ENCODE measurements around the gene ANAPC4.
A peak's percentile ranks its signal among the peaks of the same experiment; 100 is the strongest.

The ANAPC4 gene

GRCh38 chr4:25433966-25434827 lies 57.1 kb downstream of the ANAPC4 start:
- no peak for DNase-seq

GRCh38 chr4:25437926-25438325 lies 60.9 kb downstream of the ANAPC4 start:
- no peak for DNase-seq

- DNase-seq = peak; percentile 60
Measured at GRCh38 chr4:25439918-25440477, 62.9 kb downstream of the ANAPC4 start.

- no peak for DNase-seq
Measured at GRCh38 chr4:25440478-25441030, 63.5 kb downstream of the ANAPC4 start.

- peak; percentile 30 for DNase-seq
Measured at GRCh38 chr4:25441519-25442117, 64.6 kb downstream of the ANAPC4 start.

GRCh38 chr4:25442863-25443307 lies 65.8 kb downstream of the ANAPC4 start:
- DNase-seq = no peak

GRCh38 chr4:25443851-25444250 lies 66.8 kb downstream of the ANAPC4 start:
- no peak for DNase-seq

GRCh38 chr4:25446611-25447010 lies 69.5 kb downstream of the ANAPC4 start:
- no peak for DNase-seq

GRCh38 chr4:25448379-25449109 lies 71.5 kb downstream of the ANAPC4 start:
- DNase-seq = no peak

GRCh38 chr4:25449270-25449669 lies 72.2 kb downstream of the ANAPC4 start:
- no peak for DNase-seq

- DNase-seq = no peak
Measured at GRCh38 chr4:25449688-25450087, 72.6 kb downstream of the ANAPC4 start.

- DNase-seq = no peak
Measured at GRCh38 chr4:25450491-25450901, 73.4 kb downstream of the ANAPC4 start.

- DNase-seq = no peak
Measured at GRCh38 chr4:25451676-25452075, 74.6 kb downstream of the ANAPC4 start.

GRCh38 chr4:25452081-25452480 lies 75.0 kb downstream of the ANAPC4 start:
- DNase-seq = no peak

- DNase-seq = no peak
Measured at GRCh38 chr4:25454476-25454875, 77.4 kb downstream of the ANAPC4 start.

GRCh38 chr4:25457053-25457715 lies 80.1 kb downstream of the ANAPC4 start:
- no peak for DNase-seq

- no peak for DNase-seq
Measured at GRCh38 chr4:25466966-25467697, 90.1 kb downstream of the ANAPC4 start.

- DNase-seq = no peak
Measured at GRCh38 chr4:25467843-25468242, 90.8 kb downstream of the ANAPC4 start.

All from NCI-H2227 treated with DMSO at 0.1 percent for 48 hours (cell line).